Psoas muscle (tissue), 8 donors: ENCODE measurements around the gene OBI1. TPM values are rescaled to one million over a fixed set of nuclear protein-coding genes. Genes with fewer than 3 reads are reported as not detected.

Source experiments
- ATAC-seq, 4 donors: fragments of 200-7000 bp; cut with Tn5 transposase; one replicate each; pipeline ENCODE4 v1.9.1; 2020; ENCODE audit warnings: moderate library complexity in 3 of 4, mild to moderate bottlenecking in 2 of 4
- DNase-seq, 2 donors: peaks; one replicate each; pipeline ENCODE4 v3.0.0-alpha.2; 2020
- H3K27ac ChIP-seq: fragments of 200-600 bp; one replicate; pipeline ENCODE4 v1.8.0; 2022
- H3K27me3 ChIP-seq, 3 donors: fragments of 200-600 bp in 1 of 3; one replicate each; pipeline versions ENCODE4 v1.6.1 to v1.8.0; 2013 to 2022; ENCODE audit warnings: low read length in 2 of 3, mild to moderate bottlenecking in 2 of 3, moderate library complexity in 1 of 3; ENCODE audit not compliant: insufficient read depth in 3 of 3
- H3K36me3 ChIP-seq, 2 donors: fragments of 200-600 bp in 1 of 2; one replicate each; pipeline versions ENCODE4 v1.6.1 to v1.8.0; 2013 to 2022; ENCODE audit warnings: low read depth in 1 of 2, mild to moderate bottlenecking in 1 of 2, moderate library complexity in 1 of 2; ENCODE audit not compliant: insufficient read depth in 1 of 2
- H3K4me1 ChIP-seq: fragments of 200-600 bp; one replicate; pipeline ENCODE4 v1.8.0; 2022
- H3K4me3 ChIP-seq: fragments of 200-600 bp; one replicate; pipeline ENCODE4 v1.8.0; 2022; ENCODE audit warnings: mild to moderate bottlenecking
- H3K9me3 ChIP-seq: fragments of 200-600 bp; one replicate; pipeline ENCODE4 v1.8.0; 2022
- WGBS, 3 donors: extraction: QIAGEN DNeasy Blood & Tissue Kit; methylation state at CpG; one replicate each; pipeline versions ENCODE4 v1.1.6 to v1.1.7; 2013; 5-methylcytosine and 5-hydroxymethylcytosine counted together
- intact Hi-C, 2 donors: fragments of 100-400 bp; cut with DNase I; formaldehyde crosslinking; loops; one replicate each; pipeline versions ENCODE4 v1.11.0 to v1.14.2; 2022
- polyA plus RNA-seq, 3 donors: library from polyadenylated mRNA; stranded (reverse); fragments of 200-250 nt; gene quantifications; one replicate each; pipeline ENCODE4 v1.2.3, GENCODE V29; 2013
- total RNA-seq, 4 donors: library from RNA; stranded (reverse); fragmentation: NEBNext Ultra II Directional in 2 of 4; extraction: Animal tissue kit (Norgen Biotek cat#: 25700) in 2 of 4; gene quantifications; one replicate each; pipeline versions ENCODE4 v1.2.1 to v1.2.4, GENCODE V29; 2021 to 2023
- TF ChIP-seq, protein P1 (sequence below): fragments of 200-600 bp; IDR thresholded peaks from one replicate; pipeline ENCODE4 v1.8.0; 2022; ENCODE audit warnings: antibody characterized with exemption
- donor health status: healthy with polysubstance abuse.
- donor health status: DM: no; HTN: no; CAD: no; lungs with moderate emphysema.
- donor health status: Bipolar disorder and iron deficiency.
- donor health status: healthy.
- donor health status: DM: yes; HTN: yes; CAD: no.
- donor health status: DM: no; HTN: no; CAD: no.
- donor health status: DM: no; HTN: no; CAD: no.
- donor health status: DM: yes; HTN: yes; CAD: no.

The OBI1 gene
- total and polyA plus RNA-seq, 7 donors, result 4.3 to 16.5 (median 5.0) TPM

GRCh38 chr13:78686461-78686860, 27.5 kb upstream of the OBI1 start:
- no peaks in the 10 kb centered on the region for H3K4me1 ChIP-seq
- no peaks in the 10 kb centered on the region for H3K9me3 ChIP-seq
- no peak for DNase-seq
- intact Hi-C loops, result no loop called here
- TF ChIP-seq, protein P1, sequence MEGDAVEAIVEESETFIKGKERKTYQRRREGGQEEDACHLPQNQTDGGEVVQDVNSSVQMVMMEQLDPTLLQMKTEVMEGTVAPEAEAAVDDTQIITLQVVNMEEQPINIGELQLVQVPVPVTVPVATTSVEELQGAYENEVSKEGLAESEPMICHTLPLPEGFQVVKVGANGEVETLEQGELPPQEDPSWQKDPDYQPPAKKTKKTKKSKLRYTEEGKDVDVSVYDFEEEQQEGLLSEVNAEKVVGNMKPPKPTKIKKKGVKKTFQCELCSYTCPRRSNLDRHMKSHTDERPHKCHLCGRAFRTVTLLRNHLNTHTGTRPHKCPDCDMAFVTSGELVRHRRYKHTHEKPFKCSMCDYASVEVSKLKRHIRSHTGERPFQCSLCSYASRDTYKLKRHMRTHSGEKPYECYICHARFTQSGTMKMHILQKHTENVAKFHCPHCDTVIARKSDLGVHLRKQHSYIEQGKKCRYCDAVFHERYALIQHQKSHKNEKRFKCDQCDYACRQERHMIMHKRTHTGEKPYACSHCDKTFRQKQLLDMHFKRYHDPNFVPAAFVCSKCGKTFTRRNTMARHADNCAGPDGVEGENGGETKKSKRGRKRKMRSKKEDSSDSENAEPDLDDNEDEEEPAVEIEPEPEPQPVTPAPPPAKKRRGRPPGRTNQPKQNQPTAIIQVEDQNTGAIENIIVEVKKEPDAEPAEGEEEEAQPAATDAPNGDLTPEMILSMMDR, result no peak
- H3K4me3 ChIP-seq, result no peak overlapping the region
- ATAC-seq, result no peak
- WGBS, 3 donors, result 89 to 98% (median 95%) methylated on average over 4 of the region's 4 CpGs
- no peak overlapping the region for H3K27ac ChIP-seq
- no peaks in the 10 kb centered on the region for H3K27me3 ChIP-seq
- no peaks in the 10 kb centered on the region for H3K36me3 ChIP-seq

GRCh38 chr13:78680576-78681350, 21.8 kb upstream of the OBI1 start:
- no peak for ATAC-seq
- H3K4me3 ChIP-seq, result no peak overlapping the region
- DNase-seq, result no peak
- H3K4me1 ChIP-seq, result no peaks in the 10 kb centered on the region
- H3K27ac ChIP-seq, result no peak overlapping the region
- WGBS, 3 donors, result 29 to 39% (median 31%) methylated on average over 6 of the region's 6 CpGs
- no peaks in the 10 kb centered on the region for H3K27me3 ChIP-seq
- no peaks in the 10 kb centered on the region for H3K36me3 ChIP-seq
- intact Hi-C loops, result no loop called here
- TF ChIP-seq, protein P1, result no peak
- no peaks in the 10 kb centered on the region for H3K9me3 ChIP-seq

DNA sequence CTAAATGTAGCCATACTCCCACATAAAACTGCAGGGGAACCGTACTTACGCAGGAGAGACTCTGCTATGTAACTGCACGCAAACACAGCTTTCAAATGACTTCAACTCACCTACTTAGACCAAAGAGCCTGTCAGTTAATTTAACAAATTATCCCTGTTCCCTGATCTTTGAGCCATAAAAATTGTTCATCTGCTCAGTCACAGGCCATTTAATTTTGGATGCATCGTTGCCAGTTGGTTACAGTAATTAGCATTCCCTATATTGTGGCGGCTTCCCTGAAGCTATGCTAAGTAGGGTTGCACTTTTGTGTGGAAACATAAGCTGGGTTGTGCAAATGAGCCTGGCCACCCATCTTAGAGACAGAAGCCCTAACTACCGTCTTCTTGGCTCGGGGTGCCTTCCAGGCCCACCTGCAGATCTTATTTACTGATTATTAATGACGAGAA, 21.2 kb upstream of the OBI1 start:
- Histone ChIP-seq H3K9me3 (no peaks in the 10 kb centered on the region), H3K4me3 (no peak overlapping the region), H3K27me3 (no peaks in the 10 kb centered on the region), H3K4me1 (no peaks in the 10 kb centered on the region), H3K36me3 (no peaks in the 10 kb centered on the region), H3K27ac (no peak overlapping the region)
- intact Hi-C loops, result no loop called here
- WGBS, 3 donors, result 39 to 59% (median 44%) methylated on average over 8 of the region's 8 CpGs
- TF ChIP-seq, protein P1, result no peak
- ATAC-seq, result no peak
- DNase-seq, result no peak

DNA sequence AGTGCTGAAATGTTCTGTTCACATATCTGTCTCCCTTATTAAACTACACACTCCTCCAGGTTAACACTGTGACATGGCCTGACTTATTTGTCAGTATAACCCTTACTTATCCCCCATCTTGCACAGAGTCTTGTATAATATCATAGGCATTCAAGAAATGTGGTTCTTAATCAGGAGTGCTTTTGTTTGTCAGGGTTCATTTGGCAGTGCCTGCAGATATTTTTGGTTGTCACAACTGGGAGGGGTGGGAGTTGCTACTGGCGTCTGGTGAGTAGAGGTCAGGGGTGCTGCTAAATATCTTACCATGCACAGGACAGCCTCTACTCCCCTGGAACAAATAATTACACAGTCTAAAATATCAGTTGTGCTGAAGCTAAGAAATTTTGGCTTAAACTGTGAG, 20.4 kb upstream of the OBI1 start:
- ATAC-seq (no peak), DNase-seq (no peak)
- Histone ChIP-seq H3K27ac (no peak overlapping the region), H3K9me3 (no peaks in the 10 kb centered on the region), H3K27me3 (no peaks in the 10 kb centered on the region), H3K4me1 (no peaks in the 10 kb centered on the region), H3K4me3 (no peak overlapping the region), H3K36me3 (no peaks in the 10 kb centered on the region)
- 10 to 45% (median 31%) methylated on average over 1 of the region's 1 CpG for WGBS, 3 donors
- TF ChIP-seq, protein P1, result no peak
- intact Hi-C loops, result no loop called here

DNA sequence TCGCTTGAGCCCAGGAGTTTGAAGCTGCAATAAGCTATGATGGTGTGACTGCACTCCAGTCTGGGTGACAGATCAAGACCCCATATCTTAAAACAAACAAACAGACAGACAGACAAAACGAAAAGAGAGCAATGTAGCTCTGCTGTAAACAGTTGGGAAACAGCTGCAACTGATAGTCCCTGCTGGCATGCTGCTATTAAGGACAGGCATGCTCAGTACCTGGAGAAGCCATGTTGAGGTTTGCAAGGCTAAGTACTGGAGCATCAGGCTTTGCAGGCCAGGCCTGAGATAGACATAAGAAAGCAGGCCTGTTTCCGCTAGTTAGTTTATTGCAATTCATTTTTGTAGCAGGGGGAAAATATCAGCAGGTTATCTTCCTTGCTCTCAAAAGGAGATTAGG, 16.2 kb upstream of the OBI1 start:
- ATAC-seq (no peak), DNase-seq (no peak)
- intact Hi-C loops, result no loop called here
- TF ChIP-seq, protein P1, result no peak
- Histone ChIP-seq H3K27ac (no peak overlapping the region), H3K9me3 (no peaks in the 10 kb centered on the region), H3K27me3 (no peaks in the 10 kb centered on the region), H3K36me3 (no peaks in the 10 kb centered on the region), H3K4me3 (no peak overlapping the region), H3K4me1 (no peaks in the 10 kb centered on the region)
- WGBS, 3 donors, result 76 to 79% (median 77%) methylated on average over 3 of the region's 3 CpGs
